GM19467 (cell line): ENCODE data around the gene SZRD1.

Experiments used
- ATAC-seq: cut with Tn5 transposase; IDR thresholded peaks from one replicate; pipeline ENCODE4 v1.9.1; 2021; ENCODE audit warnings: mild to moderate bottlenecking, moderate library complexity; ENCODE audit not compliant: unreplicated experiment

The SZRD1 gene

DNA sequence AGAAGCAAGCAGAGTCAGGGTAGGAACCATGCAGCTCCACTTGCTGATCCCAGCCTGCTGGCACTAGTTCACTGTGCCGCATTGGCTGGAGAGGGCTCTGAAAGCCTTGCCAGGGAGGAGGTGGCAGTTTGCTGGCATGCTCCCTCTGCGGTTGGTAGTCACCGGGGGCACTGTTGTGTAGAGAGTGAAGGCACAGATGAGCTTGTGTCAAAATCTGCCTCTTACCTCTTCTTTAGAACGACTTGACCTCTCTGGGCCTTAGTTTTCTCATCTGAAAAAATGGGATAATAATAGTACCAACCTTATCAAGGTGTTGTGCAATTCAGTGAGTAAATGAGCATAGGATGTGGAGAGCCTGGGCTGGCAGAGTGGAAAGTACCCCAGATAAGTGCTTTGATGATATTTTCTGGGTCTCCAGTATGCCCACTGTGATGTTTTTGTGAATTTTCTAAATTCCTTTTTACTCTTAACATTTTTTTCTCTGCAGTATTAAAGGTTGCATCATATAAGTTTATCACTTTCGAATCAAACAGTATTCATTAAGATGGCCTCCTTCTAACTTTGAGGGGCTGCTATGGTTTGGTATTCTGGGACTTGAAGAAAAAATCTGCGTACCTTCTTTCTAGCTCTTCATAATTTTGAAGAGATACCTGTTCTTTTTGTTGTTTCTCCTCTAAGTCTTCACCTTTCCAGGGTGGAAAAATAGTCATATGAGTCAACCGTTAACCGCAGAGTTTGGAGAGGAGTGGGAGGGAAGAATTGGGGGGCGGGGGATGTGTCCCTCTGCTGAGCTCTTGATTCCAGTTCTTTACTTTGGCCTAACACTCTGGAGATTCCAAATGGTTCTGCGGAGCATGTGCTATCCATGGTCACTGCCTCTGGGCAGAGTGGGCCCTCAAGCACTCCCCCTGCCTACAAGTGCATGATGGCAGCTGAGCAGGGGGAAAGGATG is 26.8 kb downstream of the SZRD1 start:
- ATAC-seq = no peak

DNA sequence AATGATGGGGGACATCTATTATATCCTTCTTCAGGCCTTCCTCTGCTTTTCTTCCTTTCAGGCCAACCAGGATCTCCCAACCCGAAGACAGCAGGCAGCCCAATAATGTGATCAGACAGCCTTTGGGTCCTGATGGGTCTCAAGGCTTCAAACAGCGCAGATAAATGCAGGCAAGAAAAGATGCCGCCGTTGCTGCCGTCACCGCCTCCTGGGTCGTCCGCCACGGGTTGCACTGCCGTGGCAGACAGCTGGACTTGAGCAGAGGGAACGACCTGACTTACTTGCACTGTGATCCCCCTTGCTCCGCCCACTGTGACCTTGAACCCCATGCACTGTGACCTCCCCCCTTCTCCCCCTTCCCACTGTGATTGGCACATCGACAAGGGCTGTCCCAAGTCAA is 27.9 kb downstream of the SZRD1 start:
- ATAC-seq = no peak

DNA sequence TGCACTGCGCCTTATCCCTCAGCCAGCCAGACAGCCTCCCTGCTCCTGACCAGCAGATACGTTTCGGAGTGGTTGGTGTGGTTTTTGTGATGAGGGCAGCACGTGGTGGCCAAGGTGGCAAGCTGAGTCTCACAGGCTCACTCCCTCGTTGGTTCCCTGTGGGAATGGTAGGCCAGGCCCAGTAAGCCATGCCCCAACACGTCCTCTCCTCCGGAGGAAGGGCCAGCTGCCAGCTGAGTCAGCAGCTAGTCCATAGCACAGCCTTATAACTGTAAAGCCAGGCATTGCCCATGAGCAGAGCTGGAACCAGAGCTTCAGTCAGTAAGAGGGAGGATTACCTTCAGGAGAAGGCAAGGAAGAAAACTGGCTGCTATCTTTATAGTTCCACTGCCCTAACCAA is 29.5 kb downstream of the SZRD1 start:
- ATAC-seq = no peak

DNA sequence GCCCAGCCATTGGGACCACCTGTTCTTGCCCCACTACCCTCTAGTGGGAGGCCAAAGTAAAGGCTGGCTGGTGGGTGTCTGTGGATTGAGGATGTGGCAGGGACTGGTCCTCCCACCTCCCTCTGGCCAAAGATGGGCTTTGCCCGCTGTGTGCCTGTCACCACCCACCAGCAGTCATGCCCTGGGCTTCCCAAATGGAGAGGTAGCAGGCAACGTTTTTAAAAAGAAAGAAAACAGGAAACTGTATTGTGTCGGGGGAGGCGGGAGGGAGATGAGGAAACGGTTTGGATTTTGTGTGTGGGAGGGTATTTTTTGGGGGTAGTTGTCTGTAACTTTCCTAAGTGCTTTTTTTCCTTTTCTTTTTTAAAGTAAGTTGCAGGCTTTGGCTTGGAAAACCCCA is 30.1 kb downstream of the SZRD1 start:
- no peak for ATAC-seq

DNA sequence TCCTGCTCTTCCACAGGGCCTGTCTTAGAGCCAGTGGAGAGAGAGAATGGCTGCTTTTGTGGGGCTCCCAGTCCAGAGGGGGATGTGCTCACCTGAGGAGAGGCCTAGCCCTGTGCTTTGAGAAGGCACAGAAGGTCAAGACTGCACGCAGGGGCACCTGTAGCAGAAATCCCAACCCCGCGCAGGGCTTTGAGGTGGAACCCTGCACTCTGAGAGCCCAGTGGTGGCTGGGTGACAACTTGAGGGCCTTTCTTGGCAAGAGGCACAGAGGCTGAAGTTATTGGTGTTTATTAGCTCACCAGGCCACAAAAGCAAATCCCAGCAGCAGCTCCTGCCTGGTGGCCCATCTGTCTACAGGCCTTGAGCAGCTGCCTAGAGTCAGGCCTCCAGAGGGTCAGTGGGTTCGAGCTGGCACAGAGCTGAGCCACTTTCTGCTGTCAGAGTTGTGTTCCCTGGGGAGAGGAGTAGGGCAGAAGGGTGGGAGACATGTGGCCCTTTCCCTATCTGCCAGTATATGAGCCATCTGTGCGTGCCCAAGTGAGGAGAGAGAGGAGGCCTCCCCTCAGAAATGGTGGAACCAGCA is 31.4 kb downstream of the SZRD1 start:
- ATAC-seq = no peak

DNA sequence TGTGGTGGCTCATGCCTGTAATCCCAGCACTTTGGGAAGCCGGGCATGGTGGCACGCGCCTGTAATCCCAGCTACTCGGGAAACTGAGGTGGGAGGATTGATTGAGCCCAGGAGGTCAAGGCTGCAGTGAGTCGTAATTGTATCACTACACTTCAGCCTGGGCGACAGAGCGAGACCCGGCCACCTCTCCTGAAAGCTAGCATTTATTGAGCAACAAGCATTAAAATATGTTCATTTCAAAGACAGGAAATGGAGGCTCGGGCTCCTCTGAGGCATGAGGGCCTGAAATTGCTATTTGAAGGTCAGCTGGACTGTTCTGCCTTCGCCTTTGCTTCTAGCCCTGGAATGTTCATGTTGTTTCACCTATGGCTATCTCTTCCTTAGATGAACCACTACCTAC is 35.7 kb downstream of the SZRD1 start:
- no peak for ATAC-seq

DNA sequence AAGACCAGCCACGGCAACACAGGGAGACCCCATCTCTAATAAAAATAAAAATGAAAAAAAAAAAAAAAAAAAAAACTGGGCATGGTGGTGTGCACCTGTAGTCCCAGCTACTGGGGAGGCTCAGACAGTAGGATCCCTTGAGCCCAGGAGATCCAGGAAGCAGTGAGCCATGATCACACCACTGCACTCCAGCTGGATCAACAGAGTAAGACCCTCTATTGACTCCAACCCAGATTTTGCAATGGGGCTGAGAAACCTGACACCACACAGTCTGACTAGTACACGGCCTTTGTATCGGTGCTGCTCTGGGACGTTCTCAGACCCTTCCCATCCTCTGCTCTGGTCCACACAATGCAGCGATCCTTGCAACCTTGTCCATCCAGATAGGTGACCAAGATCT is 38.4 kb downstream of the SZRD1 start:
- no peak for ATAC-seq

DNA sequence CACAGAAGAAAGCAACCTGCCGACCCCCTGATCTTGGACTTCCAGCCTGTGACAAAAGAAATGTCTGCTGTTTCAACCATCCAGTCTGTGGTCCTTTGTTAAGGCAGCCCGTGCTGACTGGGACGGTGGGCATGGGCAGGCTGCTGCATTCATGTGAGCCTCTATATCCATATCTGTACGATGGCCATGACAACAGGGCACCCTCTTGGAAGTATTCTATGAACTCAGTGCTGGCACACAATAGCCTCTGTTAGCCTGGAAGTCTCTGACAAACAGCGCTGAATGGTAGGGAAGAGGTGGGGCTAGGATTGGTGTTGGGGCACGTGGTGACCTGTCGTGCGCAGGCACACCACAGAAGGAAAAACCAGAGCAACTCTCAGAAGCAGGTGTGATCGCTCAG is 39.8 kb downstream of the SZRD1 start:
- no peak for ATAC-seq

DNA sequence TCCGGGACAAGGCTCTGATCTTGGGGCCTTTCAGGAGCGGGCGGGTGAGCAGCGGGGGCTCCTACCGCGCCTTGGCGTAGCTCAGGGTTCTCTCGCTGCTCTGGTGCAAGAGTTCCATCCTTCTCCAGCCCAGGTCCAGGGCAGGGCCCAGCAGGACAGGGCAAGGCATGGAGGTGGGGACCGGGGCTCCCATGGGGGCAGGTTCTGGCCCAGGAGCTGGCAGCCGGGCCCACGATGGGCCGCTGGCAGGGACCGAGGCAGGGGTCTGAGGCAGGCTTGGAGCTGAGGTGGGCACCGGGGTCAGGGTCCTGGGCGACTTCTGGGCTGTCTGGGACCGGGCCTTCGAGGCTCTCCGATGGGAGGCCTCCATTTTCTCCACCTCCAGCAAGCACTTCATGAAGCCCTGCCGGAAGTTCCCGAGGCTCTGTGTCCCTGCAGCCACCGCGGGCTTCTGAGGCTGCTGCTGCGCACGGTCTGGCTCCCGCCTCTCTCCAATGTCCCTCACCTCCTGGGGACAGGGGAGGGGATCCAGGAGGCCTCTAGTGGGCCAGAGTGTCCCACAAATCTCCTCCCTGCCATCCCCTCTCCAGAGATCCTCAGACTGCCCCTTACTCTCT is 42.6 kb downstream of the SZRD1 start:
- no peak for ATAC-seq

DNA sequence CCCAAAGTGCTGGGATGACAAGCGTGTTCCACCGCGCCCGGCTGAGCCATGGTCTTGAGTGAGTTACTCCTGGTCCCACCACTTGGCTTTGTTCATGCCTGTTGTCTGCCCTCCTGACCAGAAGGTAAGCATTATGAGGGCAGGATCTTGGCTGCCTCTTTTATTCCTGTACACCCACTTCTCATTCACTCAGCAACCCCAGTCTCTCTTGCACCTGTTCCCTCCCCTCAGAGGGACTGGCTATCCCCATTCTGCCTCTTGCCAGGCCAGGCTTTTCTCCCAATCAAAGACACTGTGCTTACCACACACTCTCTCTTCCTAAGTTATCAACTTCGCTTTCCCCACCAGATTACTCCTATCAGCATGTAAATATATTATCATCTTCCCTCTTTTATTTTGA is 43.8 kb downstream of the SZRD1 start:
- ATAC-seq = no peak

DNA sequence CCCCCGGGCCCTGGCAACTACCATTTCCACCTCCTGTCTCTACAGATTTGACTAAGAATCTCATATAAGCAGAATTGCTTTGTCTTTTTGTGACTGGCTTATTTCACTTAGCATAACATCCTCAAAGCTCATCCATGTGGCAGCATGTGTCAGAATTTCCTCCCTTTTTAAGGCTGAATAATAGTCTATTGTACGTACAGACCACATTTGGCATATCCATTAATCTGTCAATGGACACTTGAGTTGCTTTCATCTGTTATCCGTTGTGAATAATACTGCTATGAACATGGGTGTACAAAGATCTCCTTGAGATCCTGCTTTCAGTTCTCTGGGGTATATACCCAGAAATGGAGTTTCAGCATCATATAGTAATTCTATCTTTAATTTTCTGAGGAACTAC is 46.1 kb downstream of the SZRD1 start:
- ATAC-seq = no peak

DNA sequence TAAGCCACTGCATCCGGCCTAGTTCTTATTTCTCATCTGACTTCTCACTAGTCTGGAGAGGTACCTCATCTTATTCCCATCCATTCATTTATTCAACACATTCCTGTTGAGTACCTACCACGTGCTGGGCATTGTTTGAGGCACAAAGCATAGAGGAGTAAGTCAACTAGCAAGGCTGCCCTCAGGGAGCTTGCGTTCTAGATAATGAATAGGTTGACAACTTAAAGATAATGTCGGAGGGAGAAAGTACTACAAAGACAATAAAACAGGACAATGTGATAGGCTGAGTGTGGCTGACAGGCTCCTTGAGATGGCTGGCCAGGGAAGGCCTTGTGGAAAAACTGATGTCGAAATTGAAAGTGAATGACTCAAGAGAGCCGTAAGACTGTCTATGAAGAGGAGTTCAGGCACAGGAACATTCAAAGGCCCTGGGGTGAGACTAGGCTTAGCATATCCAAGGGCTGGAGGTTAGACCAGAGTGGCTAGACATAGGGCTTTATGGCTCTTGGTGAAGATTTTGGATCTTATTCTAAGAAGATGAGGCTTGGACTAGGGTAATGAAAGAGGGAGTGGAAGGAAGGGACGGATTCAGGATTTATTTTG is 51.9 kb downstream of the SZRD1 start:
- no peak for ATAC-seq

DNA sequence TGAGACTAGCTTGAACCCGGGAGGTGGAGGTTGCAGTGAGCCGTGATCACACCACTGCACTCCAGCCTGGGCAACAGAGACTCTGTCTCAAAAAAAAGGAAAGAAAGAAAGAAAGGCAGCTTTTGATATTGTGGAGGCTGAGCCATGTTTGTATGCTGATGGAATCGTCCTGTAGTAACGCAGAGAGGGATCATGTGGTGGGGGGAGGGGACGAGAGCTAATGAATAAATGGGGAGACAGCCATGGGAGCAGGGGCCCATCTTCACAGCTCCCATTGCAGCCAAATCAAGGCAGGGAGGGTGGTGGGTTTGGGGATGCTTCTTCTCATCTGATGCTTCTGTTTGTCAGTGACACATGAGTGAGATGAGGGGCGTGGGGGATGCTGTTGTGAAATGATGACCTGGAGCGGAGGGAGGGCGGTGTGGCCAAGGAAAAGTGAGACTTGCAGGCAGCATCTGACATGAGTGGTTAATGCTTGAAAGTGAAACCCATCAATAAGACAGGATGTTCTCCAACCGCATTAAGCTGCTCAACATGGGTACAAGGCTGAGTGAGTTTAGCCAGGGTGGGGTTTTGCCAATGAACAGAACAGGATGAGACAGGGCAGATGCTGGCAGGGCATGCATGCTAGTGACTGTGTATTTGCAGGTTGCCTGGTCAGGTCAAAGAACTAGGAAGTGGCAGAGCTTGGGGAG is 53.5 kb downstream of the SZRD1 start:
- ATAC-seq = peak; percentile 80

DNA sequence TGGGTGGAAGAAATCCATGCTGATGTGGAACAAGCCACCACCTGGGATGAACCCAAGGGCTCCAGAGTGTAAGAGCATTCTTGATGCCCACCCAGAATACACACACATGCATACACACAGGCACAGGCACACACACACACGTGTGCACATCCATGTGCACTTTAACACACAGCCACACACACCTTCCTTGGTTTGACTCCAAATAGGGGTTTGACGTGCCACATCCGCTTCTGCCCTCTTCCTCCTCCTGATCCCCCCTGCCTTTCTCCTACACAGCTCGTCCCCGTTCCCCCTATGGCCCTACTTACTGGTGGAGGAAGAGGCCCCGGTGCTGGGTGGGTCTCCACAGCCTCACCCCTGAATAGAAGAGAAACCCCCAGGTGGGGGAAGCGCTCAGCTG is 54.2 kb downstream of the SZRD1 start:
- ATAC-seq = no peak

DNA sequence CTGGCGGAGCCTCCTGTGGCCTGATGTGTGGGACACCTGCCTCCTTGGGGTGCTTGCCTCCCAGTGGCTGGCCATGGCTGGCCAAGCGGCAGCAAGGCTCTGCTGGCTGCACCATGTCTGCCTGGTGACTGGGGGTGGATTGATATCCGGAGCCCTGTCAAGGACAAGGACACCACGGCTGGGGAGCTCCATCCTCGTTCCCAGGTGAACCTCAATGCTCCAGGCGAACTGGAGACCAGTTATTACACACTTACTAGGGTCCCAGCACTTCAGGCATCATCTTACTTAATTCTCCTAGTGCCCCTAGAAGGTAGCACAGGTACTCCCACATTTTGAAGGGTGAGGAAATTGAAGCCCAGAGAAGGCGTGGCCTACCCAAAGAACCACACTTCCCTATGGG is 55.0 kb downstream of the SZRD1 start:
- no peak for ATAC-seq

DNA sequence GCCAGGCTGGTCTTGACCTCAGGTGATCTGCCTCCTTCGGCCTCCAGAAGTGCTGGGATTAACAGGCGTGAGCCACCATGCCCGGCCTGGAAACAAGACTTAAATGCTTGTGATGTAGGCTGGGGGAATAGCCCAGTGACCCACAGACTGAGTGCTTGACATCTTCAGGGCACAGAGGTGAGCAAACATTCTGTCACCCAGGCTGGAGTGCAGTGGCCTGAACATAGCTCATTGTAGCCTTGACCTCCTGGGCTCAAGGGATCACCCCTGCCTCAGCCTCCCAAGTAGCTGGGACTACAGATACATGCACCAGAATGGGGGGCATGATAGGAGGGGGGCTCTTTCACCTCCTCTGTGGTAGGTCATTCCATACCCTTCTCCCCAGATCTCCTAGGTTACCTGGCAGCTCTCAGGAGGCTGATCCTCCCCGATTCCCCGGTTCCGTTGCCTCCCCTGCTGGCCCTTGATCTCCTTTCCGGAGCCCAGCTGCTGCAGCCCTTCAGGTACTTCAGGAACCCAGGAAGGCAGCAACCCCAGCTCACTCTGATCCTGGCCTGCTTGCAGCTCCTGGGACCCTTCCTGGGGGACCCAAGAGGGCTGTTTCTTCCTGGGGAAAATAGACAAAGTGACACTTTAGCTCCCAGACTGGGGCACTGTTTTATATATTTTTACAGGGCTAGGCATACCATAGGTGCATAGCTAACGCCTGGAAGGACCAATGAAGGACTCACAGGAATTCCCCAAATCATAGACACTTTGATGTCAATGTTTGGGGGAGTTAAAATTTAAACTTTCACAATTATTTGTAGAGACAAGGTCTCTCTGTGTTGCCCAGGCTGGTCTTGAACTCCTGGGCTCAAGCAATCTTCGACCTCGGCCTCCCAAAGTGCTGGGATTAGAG is 58.3 kb downstream of the SZRD1 start:
- no peak for ATAC-seq

DNA sequence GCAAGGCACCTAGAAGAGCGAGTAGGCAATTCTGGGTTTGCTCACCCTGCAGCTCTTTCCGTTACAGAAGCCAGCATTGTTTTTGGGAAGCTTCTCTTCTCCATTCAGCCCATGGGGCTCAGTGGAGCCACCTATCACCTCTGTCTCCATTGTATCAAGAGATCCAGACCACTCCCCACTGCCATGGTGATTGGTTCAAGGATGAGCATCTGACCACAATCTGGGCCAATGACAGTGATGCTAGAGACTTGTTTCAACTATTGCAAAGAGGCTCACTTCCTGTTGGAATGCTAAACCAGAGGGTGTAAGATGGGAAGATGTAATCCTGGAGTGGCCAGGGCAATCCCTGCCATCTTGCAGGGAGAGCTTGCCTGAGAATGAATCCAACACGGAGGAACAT is 63.6 kb downstream of the SZRD1 start:
- ATAC-seq = no peak

DNA sequence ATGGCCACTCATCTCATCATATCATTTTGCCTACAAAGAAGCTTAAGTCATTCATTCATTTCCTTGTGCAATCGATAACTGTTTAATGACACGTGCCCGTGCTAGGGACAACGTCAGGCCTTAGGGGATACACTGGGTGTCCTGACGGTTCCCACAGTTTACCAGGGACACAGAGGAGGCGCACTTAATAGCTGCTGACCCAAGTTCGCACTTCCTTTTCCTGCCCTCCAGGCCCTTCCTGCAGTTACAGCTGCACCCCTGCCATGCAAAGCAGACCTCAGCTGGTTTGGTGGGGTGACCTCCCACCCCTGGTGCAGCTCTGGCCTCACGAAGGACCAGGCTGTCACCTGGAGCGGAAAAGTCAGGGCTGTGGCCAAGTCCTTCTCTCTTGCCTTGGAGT is 66.0 kb downstream of the SZRD1 start:
- ATAC-seq = no peak

DNA sequence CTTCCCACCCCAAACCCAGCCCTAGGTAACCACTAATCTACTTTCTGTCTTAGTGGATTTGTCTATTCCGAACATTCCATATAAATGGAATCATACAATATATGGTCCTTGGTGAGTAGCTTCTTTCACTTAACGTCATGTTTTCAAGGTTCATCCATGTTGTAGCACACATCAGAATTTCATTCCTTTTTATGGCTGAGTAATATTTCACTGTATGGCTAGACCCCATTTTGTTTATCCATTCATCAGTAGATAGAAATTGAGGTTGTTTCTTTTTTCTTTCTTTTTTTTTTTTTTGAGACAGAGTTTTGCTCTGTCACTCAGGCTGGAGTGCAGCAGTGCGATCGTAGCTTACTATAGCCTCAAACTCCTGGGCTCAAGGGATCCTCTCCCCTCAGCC is 67.0 kb downstream of the SZRD1 start:
- no peak for ATAC-seq

DNA sequence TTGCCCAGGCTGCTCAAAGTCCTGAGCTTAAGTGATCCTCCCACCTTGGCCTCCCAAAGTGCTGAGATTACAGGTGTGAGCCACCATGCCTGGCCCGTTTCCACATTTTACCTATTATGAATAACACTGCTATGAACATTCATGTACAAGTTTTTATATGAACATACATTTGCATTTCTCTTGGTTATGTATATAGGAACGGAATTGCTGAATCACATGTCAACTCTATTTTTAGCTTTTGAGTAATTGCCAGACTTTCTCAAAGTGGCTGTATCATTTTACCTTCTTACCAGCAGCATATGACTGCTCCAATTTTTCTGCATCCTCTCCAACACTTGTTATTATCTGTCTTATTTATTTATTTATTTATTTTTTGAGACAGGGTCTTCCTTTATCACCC is 67.5 kb downstream of the SZRD1 start:
- ATAC-seq = no peak
